GM21717 (cell line): ENCODE measurements around the gene ATG101.

Source experiments
- ATAC-seq: cut with Tn5 transposase; IDR thresholded peaks from one replicate; pipeline ENCODE4 v1.9.1; 2021; ENCODE audit warnings: mild to moderate bottlenecking, moderate library complexity; ENCODE audit not compliant: unreplicated experiment

ATG101 gene

DNA sequence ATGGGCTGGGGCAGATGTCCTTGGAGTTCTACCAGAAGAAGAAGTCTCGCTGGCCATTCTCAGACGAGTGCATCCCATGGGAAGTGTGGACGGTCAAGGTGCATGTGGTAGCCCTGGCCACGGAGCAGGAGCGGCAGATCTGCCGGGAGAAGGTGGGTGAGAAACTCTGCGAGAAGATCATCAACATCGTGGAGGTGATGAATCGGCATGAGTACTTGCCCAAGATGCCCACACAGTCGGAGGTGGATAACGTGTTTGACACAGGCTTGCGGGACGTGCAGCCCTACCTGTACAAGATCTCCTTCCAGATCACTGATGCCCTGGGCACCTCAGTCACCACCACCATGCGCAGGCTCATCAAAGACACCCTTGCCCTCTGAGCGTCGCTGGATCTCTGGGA, 7.0 kb downstream of the ATG101 start:
- ATAC-seq: no peak

DNA sequence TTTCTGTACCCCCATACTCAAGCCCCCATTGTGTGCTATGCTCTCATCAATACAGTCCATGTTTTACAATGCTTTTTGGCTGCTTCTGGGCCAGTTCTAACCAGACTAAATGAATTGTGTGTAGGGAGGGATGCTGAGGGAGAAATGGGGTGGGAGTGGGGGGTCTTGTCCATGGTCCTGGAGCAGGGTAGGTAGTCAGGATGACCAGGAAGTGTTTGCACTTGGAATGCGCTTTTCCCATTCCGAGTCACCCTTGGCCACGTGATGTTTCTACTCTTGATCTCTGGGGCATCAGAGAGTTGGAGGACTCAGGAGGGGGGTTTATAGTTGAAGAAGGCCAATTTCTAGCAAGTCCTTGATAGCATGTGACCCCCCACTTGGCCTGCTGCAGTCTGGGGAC, 8.5 kb downstream of the ATG101 start:
- ATAC-seq: no peak

DNA sequence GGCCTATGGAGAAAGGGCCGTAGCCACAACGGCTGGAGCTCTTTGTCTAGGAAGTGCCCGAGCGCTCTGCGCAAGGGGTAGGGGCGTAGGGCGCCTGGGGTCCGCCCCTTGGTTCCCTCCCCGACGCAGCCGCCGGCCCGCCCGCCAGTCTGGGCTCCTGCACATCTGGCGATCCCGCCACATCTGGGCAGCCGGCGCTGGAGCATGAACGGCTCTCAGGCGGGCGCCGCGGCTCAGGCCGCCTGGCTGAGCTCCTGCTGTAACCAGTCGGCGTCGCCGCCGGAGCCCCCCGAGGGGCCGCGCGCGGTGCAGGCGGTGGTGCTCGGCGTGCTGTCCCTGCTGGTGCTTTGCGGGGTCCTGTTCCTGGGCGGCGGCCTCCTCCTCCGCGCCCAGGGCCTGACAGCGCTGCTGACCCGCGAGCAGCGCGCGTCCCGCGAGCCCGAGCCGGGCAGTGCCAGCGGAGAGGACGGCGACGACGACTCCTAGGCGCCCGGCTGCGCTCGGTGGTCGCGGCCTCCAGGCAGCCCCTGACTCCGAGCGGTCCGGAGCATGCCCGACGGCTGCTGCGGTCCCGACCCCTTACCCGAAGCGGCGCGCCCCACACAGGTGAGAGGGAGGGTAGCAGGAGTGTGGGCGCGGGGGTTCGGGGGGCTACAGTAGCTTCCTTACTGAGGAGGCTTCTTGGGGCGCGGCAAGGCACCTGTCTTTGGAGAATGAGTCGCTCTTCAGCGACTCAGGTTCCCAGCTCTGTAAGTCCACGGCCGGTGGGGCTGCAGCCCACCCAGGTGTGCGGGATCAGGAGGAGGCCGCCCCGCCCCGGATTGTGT, 10.0 kb downstream of the ATG101 start, which contains the start of gene SMIM41:
Gene SMIM41, plus strand, starts transcription at position 129 of the 827 bp plus-strand sequence. Its CDS starts 76 bp downstream, at position 205.
- no peak for ATAC-seq

- ATAC-seq: no peak
Measured at GRCh38 chr12:52080403-52081251, 10.8 kb downstream of the ATG101 start.

- peak; percentile 49 for ATAC-seq
Measured at GRCh38 chr12:52081263-52081733, 11.5 kb downstream of the ATG101 start.

DNA sequence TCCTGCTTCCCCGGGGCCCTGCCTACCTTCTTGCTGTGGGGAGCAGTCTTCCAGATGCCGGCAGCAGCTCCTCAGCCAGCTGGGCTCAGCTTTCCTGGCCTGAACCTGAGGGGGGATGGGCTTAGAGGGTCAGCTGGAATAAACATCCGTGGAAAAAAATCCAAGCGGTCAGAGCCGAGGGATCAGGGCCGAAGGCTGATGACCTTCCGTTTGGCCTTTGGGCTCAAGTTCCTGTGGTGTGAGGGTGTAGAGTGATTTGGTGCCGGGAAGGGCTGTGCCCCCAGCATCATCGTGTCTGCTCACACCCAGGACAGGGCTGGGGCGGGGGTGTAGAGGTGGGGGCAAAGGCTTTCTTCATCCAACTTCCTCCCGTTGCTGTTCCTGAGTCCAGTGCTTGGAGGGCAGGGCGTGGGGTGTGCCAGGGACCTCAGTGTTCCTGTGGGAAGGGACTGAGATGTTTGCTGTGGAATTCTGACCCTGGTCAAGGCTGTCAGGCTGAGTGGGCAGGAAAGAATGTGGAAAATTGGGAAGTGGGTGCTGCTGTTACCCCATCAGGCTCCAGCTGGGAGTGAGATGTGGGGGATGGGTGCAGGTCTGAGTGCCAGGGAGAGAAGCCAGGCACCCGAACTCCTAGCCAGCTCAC, 12.4 kb downstream of the ATG101 start:
- no peak for ATAC-seq

DNA sequence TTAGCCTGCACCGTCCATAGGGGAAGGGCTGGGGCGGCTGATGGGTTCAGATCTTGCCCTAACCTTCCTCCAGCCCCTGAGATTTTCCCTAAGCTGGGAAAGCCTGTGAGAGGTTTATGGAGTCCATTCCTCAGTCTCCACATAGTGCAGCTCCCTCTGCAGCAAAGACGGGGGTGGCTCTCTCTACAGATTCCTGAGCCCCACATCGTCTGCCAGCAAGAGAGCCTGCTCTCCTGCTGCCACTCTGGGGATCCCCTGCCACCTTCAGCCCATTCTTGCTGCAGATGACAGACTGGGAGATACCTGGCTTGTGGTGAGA, 12.8 kb downstream of the ATG101 start:
- no peak for ATAC-seq

DNA sequence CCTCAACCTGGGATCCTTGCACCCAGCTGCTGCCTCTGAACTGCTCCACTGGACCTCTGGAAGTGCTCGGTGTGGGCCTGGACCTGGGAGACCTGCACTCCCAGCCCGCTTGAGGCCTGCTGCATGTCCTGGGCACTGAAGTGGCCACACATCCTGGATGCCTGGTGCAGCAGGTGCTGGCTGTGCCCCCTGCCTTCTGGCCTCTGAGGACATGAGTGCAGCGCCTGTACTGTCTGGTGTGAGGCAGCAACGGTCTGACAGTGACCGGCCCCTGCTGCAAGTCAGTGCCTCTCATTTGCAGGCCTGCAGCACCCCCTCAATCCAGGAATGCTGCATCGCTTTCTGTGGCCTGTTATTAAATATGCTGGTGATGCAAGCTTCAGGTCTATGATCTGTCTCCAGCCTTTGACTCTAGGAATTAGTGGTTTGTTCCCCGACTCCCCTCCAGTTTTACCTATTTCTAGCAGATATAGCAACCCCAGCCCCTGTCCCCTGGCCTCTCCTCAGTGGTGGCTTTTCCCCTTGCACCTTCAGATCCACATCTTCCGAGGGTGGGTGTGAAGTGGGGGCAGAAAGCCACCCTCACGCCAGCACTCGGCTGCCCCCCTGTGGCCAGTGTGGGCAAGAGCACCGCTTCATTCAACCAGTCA, 13.3 kb downstream of the ATG101 start:
- no peak for ATAC-seq

DNA sequence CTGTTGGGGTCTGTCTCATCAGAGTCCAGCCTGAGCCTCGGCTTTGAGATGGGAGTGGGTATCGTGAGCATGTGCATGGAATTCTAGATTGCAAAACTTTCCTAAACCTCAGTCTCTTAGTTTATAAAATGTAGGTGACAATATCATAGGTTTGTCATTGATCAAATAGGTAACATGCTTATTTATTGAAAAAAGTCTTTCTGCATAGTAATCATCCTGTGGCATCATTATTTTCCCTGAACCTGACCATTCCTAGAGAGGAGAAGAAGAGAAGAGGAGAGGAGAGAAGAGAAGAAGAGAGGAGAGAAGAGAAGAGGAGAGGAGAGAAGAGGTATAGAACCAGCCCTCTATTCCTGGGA, 13.8 kb downstream of the ATG101 start:
- ATAC-seq: no peak

DNA sequence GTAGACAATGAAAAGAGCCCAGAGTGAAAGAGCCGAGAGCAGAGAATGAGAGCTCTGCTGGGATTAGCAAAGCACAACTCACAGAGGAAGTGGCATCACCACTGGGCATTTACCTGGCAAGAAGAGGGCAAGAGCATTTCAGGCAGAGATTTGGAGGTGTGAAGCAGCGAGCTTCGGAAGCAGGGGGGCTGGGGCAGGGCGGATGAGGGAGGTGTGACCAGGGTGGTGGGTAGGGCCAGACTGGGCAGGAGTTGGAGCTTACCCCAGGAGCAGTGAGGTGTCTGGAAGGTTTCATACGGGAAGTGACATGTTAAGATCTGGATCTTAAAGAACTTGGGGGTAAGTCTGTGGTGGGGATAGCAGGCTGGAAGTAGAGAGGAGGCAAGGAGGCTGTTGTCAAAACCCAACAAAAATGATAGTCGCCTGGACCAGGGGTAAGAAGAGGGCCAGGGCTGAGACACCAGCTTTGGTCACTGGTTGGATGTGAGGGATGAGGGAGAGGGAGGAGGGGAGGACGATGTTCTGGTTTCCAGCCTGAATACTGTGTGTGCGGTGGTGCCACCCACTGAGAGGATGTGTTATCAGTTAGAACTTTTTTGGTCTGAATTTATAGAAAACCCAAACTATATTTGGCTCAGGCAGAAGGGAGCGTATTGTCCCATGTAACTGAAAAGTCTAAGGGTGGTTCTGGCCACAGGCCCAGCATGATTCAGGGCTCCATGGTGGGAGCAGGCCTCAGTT, 14.9 kb downstream of the ATG101 start:
- ATAC-seq: no peak

DNA sequence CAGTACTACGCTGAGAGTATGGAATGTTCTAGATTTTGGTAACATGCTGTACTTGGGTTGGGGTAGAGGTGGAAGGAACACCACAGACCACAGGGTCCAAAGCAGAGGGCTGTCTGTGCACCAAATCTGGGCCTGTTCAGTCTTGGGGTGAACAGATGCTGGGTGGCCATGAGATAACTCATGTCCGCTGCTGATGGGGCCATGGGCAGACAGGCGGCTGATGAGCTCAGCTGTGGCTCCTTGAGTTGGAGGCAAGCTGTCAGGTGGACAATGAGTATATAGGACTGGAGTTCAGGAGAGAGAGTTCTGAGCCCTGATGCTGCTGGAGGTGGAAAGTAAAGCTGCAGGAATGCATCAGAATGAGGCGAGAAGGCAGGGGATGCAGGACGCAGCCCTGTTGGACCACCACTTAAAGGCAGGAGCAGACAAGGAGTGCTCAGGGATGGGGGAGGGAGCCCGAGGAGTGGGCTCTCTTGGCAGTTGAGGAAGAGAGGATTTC, 16.0 kb downstream of the ATG101 start:
- ATAC-seq: no peak

GRCh38 chr12:52086366-52086765, 16.6 kb downstream of the ATG101 start:
- ATAC-seq: no peak

GRCh38 chr12:52086944-52087835, 17.4 kb downstream of the ATG101 start:
- no peak for ATAC-seq

GRCh38 chr12:52087961-52088820, 18.4 kb downstream of the ATG101 start:
- ATAC-seq: no peak

- no peak for ATAC-seq
Measured at GRCh38 chr12:52089491-52089890, 19.7 kb downstream of the ATG101 start.

DNA sequence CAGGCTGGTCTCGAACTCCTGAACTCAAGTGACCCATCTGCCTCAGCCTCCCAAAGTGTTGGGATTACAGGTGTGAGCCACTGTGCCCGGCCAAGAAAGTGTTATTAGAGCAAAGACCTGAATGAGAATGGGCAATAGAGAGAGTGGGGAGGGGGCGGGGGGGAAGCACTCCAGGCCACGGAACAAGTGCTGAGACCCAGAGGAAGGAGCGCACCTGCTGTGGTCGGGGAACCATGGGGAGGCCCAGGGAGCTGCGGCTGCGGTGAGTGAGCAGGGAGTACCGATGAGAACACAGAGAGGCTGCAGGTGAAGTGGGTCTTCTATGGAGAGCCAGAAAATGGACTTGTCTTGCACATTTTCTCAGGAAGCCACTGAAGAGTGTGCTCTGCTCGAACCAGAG, 20.5 kb downstream of the ATG101 start:
- no peak for ATAC-seq

DNA sequence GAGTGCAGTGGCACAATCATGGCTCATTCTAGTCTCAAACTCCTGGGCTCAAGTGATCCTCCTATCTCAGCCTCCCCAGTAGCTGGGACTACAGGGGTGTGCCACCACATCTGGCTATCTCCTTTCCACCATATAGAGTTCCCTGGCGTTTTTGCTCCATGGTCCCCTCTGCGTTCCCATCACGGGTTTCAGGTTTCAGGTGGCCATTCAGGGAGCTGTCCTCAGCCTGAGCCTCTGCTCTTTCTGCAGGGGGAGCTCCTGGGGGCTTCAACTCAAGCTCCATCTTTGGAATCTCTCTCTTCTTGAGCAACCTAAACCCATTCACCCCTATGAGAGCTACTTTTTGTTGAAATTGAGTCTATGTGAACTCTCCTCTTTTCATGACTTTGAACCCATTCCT, 21.3 kb downstream of the ATG101 start:
- no peak for ATAC-seq

GRCh38 chr12:52091869-52092268, 22.1 kb downstream of the ATG101 start:
- ATAC-seq: no peak
